HG02759 (cell line): Measurements from ENCODE around the gene AIFM1.

ENCODE experiments used
- ATAC-seq: cut with Tn5 transposase; IDR thresholded peaks from one replicate; pipeline ENCODE4 v1.9.1; 2021; ENCODE audit warnings: mild to moderate bottlenecking, moderate library complexity; ENCODE audit not compliant: unreplicated experiment

Gene AIFM1

DNA sequence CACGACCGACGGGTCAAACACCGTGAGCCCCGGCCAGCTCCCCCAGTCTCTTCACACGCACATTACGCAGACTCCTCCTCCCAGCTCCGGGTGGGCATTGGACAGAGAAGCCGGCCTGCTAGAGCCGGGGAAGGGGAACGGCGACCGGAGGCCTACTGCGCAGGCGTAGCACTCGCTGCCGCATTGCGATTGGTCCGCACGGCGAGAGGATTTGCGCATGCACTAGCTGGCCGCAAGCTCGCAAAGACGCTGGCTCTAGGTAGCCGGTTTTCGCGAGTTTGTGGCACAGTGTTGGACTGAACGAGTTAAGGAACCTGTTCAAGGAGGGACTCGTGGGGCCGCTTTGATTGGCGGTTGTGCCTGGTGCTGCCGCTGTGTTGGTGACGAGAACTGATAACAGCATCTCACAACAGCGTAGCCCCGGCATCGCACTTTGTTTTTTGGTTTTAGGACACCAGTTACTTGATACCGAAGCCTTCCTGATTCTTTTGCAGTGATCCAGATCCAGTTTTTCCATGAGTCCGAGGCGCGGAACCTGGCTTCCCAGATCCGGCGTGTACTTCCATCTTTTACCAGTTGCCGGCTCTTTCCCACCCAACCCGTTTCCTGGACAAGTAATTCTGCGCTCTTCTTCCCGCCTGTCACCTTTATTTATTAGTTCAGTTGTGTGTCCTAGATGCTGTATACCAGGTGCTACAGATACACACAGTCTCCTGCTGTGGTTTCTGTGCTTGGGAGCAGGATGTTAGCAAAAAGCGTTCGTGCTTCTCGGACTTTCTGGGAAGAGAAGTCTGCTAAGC is at the start of gene AIFM1:
AIFM1 (minus strand) TSS at position 139 of the 800 bp plus-strand sequence. CDS start 185 bp downstream, outside the sequence.
- peak; percentile 91 for ATAC-seq

DNA sequence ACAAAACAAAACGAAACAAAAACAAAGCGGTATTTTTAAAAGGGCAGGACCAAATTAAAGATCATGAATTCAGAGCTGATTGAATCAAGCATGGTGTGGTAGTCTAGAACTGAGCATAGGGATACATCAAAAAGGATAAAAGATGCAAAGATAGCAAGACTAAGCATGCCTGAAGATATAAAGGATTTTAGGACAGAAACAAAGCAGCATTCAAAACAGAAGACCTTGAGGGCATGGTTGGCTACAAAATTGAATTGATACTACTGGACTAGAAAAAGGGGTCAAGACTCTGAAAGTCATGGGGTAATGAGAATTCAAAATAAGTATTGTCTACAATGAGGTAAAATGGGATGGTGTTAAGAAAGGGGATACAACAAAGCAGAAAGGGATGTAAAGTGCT is 47.7 kb upstream of the AIFM1 start:
- ATAC-seq: no peak

DNA sequence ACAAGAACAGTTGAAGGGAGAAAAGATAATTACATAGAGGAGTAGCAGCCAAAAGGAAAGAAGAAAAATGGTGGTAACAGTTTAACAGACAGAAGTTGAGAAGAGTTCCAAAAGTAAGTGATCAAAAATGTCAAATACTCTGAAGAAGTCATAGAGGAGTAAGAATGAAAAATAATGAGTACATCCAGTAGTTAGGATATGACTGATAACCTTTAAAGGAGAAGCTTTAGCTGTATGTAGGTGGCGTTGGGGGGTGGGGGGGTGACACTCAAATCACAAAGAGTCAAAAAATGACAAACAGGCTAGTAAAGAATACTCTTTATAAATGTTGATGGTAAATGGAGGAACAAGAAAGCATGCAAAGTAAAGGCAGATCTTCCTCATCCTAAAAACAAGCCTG is 46.7 kb upstream of the AIFM1 start:
- no peak for ATAC-seq

DNA sequence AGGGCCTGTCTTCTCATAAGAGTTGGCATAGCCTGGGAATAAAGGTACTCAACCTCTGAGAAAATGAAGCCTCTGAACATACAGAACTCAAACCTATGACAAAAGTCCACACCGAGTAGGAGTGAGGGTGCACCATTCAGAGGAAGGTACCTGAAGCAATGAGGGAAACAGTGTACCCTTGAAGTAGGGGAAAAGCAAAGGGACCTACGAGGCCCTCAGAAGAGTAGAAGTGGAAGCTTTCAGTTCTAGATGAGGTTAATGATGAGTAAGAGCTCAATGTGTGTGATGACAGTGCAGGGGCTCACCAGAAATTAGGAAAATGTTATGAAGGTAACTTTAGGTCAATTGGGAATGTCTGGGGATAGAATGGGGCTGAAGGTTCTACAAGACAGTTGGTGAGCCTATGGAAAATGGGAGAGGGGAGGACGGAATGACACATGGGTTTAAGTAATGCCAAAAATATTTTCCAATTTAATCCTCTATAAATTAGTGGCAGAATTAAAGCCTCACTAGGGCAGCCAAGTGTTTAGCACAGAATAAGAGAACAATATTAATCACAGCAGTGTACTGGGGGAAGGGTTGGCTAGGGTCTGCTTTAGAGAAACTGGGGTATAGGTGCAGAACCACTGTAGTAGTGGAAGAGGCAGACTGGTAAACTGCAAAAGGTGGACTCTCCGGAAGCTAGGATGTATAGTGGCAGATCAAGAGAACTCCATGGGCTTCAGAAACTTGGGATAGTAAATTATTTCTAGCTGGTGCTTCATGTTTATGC is 46.0 kb upstream of the AIFM1 start:
- ATAC-seq: no peak

DNA sequence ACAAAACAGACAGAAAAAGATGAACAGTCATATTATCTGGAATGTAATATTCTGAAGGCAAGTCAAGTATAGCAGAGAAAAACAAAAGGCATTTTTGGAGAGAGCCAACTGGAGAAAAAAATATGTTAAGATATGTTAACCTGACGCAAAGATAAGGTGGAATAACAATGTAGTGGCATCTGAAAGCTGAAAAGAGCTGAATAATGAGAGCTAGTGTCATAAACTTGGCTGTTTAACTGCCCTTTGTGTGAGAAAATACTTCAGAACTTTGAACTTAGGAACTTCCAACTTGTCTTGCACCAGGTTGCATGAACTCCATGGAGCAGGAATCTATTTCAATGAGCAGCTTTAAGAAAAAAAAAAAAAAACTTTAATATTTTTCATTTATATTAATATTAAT is 39.0 kb upstream of the AIFM1 start:
- no peak for ATAC-seq

DNA sequence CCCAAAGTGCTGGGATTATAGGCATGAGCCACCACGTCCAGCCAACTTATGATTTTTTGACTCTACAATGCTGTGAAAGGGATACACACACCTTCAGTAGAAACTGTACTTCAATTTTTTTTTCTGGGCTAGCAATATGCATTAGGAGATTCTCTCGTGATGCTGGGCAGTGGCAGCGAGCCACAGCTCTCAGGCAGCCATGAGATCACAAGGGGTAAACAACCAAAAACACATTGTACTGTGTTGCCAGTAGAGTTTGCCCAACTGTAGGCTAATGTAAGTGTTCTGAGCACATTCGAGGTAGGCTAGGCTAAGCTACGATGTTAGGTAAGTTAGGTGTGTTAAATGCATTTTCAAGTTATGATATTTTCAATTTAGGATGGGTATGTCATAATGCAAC is 31.8 kb upstream of the AIFM1 start:
- no peak for ATAC-seq

DNA sequence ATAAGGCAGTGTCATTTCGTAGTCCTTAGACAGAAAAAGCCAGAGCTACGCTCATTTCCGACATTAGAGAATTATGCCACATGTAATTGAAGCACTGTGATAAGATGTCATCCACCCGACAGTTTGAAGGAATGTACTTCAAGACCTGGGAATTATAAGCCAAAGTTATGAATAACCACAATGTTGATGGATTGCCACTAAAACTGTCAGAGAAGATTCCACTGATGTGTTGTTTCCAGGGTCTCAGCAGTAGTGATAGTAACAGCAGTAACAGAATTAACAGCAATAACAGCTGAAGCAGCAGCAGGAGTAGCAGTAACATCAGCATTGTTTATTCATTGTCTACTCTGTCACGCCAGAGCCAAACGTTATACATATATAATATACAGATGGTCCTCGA is 30.8 kb upstream of the AIFM1 start:
- no peak for ATAC-seq

DNA sequence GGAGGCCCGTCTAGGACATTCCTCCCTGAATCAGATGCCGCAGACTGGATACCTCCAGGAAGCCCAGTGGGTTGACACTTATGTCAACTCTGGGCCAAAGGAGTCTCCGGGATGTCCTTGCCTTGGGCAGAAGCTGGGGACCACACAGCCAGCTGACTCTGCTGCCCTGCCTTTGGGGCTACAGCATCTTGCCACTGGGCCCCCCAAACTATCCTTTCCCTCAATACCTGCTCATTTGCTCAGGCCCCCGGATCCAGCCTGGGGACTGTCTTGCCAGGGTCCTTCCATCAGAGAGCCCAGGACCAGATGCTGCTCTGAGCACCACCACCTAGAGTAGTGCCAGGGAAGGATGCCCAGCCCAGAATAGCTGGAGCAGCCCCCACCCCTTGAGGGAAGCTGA is 25.2 kb upstream of the AIFM1 start:
- ATAC-seq: no peak

DNA sequence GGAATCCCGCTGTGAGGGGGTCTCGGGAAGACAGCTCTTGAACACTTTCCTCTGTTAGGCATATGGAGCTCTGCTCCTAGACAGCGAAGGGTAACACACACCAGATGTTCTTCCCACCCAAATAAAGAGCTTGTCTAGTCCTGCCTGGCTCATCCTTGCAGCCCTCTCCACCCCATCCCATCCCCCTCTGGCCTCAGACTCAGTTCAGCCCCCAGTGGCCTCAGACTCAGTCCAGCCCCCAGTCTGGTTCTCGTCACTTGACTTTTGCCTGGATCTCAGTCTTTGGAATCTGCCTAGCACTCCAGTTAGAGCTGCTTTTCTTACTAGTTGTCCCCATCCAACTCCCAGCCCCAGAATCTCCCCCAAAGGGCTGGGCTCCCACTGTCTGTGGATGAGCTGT is 21.0 kb upstream of the AIFM1 start:
- no peak for ATAC-seq

DNA sequence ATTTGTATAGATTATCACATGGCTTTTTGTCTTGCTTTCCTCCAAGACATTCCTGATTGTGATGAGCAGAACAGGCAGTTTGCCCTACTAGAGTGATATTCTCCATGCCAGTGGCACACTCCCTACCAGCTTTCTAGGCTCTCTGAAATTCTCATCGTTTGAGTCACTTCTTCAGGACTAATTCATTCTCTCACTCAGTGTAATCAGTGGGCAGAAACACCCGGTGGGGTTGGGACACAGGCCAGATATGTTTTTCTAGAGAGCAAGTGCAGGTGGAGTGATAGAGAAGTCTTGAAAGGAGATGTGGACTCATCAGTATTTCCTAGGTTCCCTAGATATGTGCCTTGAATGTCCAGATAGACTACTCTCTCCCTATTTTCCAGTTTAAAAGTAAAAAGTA is 19.2 kb upstream of the AIFM1 start:
- no peak for ATAC-seq

DNA sequence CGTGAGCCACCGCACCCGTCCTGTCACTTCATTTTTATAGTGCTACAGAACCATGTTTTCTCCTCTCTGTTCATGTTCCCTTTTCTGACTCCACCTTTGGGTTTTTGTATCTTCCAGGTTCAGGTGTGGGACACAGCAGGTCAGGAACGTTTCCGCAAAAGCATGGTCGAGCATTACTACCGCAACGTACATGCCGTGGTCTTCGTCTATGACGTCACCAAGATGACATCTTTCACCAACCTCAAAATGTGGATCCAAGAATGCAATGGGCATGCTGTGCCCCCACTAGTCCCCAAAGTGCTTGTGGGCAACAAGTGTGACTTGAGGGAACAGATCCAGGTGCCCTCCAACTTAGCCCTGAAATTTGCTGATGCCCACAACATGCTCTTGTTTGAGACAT is 18.5 kb upstream of the AIFM1 start:
- ATAC-seq: no peak

DNA sequence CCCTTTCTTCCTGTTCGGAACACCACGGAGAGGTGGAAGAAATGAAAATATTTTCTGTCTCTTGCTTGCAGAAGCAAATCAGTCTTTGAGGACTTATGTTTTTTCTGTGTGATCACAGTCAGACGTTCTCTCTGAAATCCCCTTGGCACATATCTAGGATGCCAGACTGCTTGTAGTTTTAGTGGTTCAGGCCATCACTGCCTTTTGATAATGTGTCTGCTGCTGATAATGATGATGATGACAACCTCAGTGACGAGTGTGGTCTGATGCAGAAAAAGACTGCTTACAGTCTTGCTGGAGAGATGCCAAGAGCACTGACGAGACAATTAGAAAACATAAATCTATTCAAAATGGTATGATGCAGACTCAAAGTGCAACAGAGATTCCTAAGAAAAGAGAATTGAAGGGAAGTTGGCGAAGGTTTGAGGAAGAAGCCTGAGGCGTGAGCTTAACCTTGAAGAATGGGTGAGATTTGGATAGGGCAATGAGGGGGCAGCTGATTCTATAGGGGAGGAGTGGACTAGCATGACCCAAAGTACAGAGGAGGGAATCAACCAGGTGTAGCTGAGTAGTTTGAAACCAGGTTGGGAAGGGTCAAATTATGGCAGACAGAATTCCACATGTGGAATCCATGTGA is 14.1 kb upstream of the AIFM1 start:
- no peak for ATAC-seq

DNA sequence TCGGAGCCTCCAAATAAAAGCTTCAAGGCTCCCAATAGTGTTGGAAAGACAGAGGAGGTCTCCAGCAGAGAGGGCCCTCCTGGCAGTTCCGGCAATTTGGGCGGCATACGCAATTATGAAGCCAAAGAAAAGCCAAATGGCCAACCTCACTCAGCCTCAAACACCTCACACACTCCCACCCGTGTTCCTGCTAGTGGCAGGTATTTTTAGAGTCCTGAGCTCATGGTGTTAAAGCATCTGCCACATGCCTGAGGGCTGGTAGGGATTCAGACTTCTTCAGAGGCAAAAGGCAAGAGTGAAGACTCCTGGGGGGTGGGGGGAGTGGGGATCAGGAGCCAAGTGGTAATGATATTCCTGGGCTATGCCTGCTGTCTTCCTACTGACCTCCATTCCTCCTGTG is 13.5 kb upstream of the AIFM1 start:
- ATAC-seq: no peak

DNA sequence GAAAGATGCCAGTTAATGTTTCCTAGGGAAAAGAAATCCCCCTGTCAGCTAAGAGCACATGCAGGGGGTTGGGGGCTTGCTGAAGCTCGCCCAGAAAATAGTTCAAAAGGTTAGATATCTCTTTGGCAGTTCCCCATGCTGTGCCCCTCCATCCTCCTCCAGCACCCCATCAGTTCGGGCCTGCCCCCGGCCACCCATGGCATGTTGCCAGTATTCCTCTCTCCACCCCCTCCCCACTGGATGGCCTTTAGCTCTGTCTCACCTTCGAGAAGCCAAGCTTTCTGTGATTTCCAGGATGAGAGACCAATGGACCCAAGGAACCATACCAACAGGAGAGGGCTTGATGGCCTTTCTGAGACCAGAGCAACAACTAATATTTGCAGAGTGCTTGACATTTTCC is 11.3 kb upstream of the AIFM1 start:
- no peak for ATAC-seq

DNA sequence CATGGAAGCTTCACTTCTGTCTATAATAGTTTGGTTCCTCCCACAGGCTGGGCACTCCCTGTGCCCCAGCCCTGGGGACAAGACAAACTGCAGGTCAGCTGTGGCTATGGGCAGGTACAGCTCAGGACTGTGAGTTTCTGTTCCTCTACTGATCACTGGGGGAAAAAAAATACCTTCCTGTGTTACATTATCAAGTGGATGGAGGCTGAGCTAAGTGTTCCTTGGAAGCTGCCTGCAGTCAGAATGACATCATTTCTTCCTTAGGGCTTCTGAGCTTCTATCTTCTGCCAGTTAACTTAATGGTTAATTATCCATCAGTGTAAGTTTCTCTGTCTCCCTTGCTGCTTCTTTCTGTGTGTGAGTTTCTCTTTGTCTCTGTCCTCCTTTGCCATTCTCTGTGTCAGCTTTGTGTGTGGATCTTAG is 10.7 kb upstream of the AIFM1 start:
- ATAC-seq: peak; percentile 79

DNA sequence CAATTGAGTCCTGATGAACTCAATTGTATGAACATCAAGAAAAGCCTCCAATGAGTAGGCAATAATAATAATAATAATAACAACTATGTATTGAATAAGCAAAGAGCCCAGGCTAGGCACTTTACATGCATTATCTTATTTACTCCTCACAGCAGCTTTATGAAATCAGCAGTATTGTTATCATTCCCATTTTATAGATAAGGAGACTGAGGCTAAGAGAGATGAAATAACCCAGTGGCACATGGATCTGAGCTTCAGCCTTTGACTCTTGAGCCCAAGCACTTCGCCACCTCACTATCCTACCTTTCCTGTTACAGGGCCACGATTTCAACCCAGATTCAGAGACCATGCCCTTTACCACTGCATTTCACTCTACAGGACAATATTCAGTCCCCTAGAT is 9.3 kb upstream of the AIFM1 start:
- no peak for ATAC-seq

DNA sequence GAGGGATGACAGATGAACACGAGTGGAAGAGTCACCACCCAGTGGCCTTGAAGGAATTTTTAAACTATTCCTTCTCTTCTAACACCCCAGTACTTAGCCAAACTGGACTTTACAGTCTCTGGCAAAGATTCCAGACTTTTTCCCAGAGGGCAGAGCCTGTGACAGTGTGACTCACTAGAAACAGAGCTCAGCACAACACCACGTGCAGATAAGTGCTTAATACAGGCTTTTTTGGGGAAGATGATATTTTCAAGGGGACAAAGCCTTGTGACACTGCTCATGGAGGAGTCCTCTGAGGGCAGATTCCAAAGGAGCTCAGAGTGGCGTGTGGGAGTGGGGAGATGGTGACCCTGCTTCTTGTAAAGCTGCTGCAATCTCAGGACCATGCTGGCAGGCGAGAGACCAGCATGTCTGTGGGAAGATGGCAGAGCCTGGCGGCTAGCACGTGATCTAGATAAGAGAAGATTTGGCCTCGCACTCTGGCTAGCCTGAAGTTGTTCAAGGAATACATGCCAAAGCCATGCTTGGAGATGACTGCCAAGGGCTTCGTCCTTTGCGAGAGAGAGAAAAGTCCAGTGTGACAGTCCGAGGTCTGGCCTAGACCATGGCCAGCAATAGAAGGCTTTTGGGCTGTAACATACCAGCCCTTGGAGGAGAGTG is 8.5 kb upstream of the AIFM1 start:
- ATAC-seq: no peak

DNA sequence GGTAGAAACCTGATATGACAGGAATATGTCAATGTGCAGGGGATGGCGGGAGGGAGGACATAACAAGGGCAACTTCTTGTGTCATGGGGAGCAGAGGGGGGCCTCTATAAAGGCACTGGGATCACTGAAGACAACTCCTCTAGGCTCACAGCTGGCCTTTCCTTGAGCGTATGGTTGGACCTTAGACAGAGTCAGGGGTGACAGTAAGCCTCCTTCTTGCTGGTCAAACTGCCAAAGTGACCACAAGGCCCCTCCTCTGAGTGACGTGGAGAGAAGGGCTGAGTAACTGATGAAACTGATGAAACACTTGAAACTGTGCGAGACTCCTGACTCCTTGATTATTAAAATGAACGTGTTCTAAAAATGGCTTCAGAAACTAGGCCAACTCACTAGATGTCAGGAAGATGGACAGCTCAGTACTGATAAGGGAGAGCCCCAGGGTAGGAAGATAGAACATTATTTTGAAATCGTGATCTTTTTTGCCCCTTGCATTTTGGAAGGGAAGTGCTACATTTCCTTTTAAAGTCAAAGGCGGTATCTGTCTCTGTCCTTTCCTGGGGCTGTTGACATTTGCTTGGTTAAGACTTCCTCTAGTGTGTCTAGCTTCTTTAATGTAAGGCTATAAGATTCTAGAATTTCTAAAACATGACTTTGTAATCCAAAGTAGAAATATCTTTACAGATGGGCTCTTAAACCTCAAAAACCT is 7.7 kb upstream of the AIFM1 start:
- ATAC-seq: peak; percentile 36

DNA sequence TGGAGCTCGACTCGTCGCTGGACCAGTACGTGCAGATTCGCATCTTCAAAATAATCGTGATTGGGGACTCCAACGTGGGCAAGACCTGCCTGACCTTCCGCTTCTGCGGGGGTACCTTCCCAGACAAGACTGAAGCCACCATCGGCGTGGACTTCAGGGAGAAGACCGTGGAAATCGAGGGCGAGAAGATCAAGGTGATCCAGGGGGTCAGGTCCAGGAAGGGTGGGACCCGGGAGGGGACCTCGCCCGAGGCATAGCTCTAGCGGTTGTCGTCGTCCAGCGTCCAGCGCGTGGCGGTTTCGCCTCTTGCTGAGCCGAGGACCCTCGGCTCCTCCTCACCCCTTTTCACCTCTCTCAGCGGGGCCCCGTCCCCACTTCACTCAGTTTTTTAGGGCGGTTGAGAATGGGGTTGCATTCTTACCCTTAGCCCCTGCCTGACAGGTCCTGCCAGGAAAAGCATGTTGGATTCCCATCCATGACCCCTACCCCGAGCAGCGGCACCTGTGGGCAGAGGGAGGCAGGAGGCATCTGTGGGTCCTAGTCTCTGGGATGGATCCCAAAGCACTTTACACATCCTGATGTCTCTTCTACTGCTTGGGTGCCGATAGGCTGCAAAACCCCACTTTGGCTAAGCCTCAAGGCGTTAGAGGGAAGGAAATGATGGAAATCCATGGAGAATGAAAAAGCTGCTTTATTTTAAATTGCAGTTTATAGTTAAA is 6.6 kb upstream of the AIFM1 start:
- ATAC-seq: no peak
